ENCODE results near the gene FAM13C.

GRCh38 chr10:59290448-59290847, 71.9 kb downstream of the FAM13C start:
- TF ChIP-seq CTCF (IDR thresholded peaks at IDR 0.05) (no peak), EP300 (IDR thresholded peaks at IDR 0.05) (no peak), POLR2A (IDR thresholded peaks at IDR 0.05) (no peak)
